A673 (cell line): Measurements from ENCODE around the gene TM9SF2. TPM values are rescaled to one million over a fixed set of nuclear protein-coding genes. Genes with fewer than 3 reads are reported as not detected.
"Not testable (repeated sequence)": the region's sequence is repeated elsewhere in the genome, so short reads cannot be mapped to it uniquely, and the experiment has no call there.

Source experiments
- BruUV-seq: library from RNA; stranded (reverse); fragments of 400-500 nt; replicated peaks from 2 replicates; lab custom pipeline; 2021; lab: Mats Ljungman, UMichigan
- CTCF ChIA-PET: fragments of 300-600 bp; sonication (Branson Sonifier 250); formaldehyde crosslinking; loops from one replicate; lab custom pipeline; 2022; ENCODE audit warnings: antibody characterized with exemption; lab: Charles Lee
- POLR2A ChIA-PET: fragments of 300-600 bp; sonication (Branson Sonifier 250); formaldehyde crosslinking; loops from one replicate; lab custom pipeline; 2022; ENCODE audit warnings: antibody characterized with exemption; ENCODE audit not compliant: low non-redundant PET; lab: Charles Lee
- DNase-seq: peaks from one replicate; pipeline ENCODE4 v3.0.0-alpha.2; 2015; ENCODE audit warnings: low spot score
- H3K27ac ChIP-seq: fragments of 200-600 bp; sonication (generic); 2 replicates; pipeline ENCODE4 v1.5.1; 2016; ENCODE audit warnings: mixed run types, low read depth, mild to moderate bottlenecking, mixed read lengths, antibody characterized with exemption, low read length; ENCODE audit not compliant: poor library complexity, severe bottlenecking
- H3K27me3 ChIP-seq: fragments of 200-600 bp; sonication (generic); replicated peaks from 2 replicates; pipeline ENCODE4 v1.6.1; 2017; ENCODE audit warnings: mixed run types, low read depth, mild to moderate bottlenecking, mixed read lengths, antibody characterized with exemption, low read length; ENCODE audit not compliant: insufficient read depth, poor library complexity
- H3K36me3 ChIP-seq: fragments of 200-600 bp; sonication (generic); 2 replicates; pipeline ENCODE4 v1.6.1; 2016; ENCODE audit warnings: mixed run types, mild to moderate bottlenecking, mixed read lengths, antibody characterized with exemption, low read length; ENCODE audit not compliant: insufficient read depth, poor library complexity, severe bottlenecking
- H3K4me1 ChIP-seq: fragments of 200-600 bp; sonication (generic); 2 replicates; pipeline ENCODE4 v1.6.1; 2017; ENCODE audit warnings: mixed run types, mild to moderate bottlenecking, mixed read lengths, antibody characterized with exemption, low read length; ENCODE audit not compliant: insufficient read depth, poor library complexity, severe bottlenecking
- H3K4me3 ChIP-seq: fragments of 200-600 bp; sonication (generic); 2 replicates; pipeline ENCODE4 v1.5.1; 2016; ENCODE audit warnings: low read depth, mixed run types, mild to moderate bottlenecking, mixed read lengths, low read length; ENCODE audit not compliant: poor library complexity, severe bottlenecking
- H3K9me3 ChIP-seq: fragments of 200-600 bp; sonication (generic); 2 replicates; pipeline ENCODE4 v1.6.1; 2016; ENCODE audit warnings: mixed run types, low read depth, mild to moderate bottlenecking, mixed read lengths, antibody characterized with exemption, low read length; ENCODE audit not compliant: poor library complexity, severe bottlenecking
- EZH2 ChIP-seq: fragments of 200-600 bp; sonication (generic); IDR thresholded peaks from 2 replicates; pipeline ENCODE4 v1.6.1; 2017; ENCODE audit warnings: borderline replicate concordance, low read depth, mild to moderate bottlenecking, mixed read lengths, antibody characterized with exemption, low read length; ENCODE audit not compliant: poor library complexity, severe bottlenecking
- intact Hi-C: fragments of 100-400 bp; cut with micrococcal nuclease; formaldehyde crosslinking; loops from one replicate; pipeline ENCODE4 v1.10.0; 2022; ENCODE audit not compliant: unreplicated experiment
- total RNA-seq: library from RNA; stranded (reverse); gene quantifications from 2 replicates; pipeline ENCODE4 v1.2.3, GENCODE V29; 2021
- TF ChIP-seq, protein P1 (sequence below): fragments of 300-800, 200-600 bp; sonication (generic); conservative IDR thresholded peaks from 2 replicates; pipeline ENCODE4 v1.5.1; 2017; ENCODE audit warnings: low read depth, mild to moderate bottlenecking, antibody characterized with exemption, low read length, moderate library complexity, mixed read lengths

The TM9SF2 gene
- total RNA-seq, 1 experiment from 2014 or later, result 96.3 TPM

DNA sequence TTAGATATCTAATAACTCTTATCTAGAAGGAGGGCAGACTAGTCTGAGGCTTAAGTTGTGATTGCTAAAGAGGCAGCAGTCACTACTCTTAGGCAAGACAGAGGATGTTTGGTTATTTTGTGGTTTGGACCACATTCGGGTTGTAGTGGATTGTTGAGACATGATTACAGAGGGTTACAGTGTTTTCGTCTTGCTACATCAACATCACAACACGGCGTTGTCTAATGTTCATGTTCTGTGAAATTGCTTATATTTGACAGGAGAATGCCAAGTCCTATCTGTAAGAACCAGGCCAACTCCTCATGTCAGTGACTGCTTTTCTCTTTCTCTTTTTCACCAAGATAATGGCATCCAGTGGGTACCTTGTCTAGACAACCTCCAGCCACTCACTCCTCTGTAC lies 16.8 kb upstream of the TM9SF2 start:
- Histone ChIP-seq H3K4me1 (no peaks in the 10 kb centered on the region), H3K4me3 (no peak overlapping the region), H3K36me3 (no peaks in the 10 kb centered on the region), H3K27me3 (no peaks in the 10 kb centered on the region), H3K9me3 (no peaks in the 10 kb centered on the region), H3K27ac (no peak overlapping the region)
- TF ChIP-seq, protein P1, sequence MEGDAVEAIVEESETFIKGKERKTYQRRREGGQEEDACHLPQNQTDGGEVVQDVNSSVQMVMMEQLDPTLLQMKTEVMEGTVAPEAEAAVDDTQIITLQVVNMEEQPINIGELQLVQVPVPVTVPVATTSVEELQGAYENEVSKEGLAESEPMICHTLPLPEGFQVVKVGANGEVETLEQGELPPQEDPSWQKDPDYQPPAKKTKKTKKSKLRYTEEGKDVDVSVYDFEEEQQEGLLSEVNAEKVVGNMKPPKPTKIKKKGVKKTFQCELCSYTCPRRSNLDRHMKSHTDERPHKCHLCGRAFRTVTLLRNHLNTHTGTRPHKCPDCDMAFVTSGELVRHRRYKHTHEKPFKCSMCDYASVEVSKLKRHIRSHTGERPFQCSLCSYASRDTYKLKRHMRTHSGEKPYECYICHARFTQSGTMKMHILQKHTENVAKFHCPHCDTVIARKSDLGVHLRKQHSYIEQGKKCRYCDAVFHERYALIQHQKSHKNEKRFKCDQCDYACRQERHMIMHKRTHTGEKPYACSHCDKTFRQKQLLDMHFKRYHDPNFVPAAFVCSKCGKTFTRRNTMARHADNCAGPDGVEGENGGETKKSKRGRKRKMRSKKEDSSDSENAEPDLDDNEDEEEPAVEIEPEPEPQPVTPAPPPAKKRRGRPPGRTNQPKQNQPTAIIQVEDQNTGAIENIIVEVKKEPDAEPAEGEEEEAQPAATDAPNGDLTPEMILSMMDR, result no peak
- TF ChIP-seq EZH2, result no peak
- BruUV-seq, result no TSS peak
- intact Hi-C loops, result no loop called here
- DNase-seq, result no peak
- ChIA-PET POLR2A (interaction anchor here (0.6 kb wide), 1 partner anchor 12 kb away, joined by 10 read pairs; no protein-coding TSS in a partner anchor), CTCF (no interaction called here)

DNA sequence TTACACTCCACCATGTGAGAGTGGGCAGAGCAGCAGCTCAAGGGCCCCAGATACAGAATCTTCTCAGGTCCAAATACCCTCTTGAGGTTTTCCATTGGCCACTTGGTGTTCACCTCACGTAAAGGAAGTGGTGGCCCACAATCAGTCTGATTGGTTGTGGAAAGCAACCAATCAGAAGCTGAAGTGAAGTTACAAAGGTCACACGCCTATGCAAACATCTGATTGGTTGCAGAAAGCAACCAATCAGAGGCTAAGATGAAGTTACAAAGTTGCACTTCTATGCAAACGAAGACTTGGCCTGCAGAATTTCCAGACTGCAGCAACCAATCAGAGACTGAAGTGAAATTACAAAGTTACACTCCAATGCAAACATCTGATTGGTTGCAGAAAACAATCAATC lies 14.3 kb upstream of the TM9SF2 start:
- H3K27ac ChIP-seq, result no peak overlapping the region
- ChIA-PET POLR2A (no interaction called here), CTCF (no interaction called here)
- H3K9me3 ChIP-seq, result no peaks in the 10 kb centered on the region
- no peak for TF ChIP-seq EZH2
- TF ChIP-seq, protein P1, result no peak
- intact Hi-C loops, result no loop called here
- H3K36me3 ChIP-seq, result no peaks in the 10 kb centered on the region
- no peaks in the 10 kb centered on the region for H3K27me3 ChIP-seq
- H3K4me1 ChIP-seq, result no peaks in the 10 kb centered on the region
- BruUV-seq, result no TSS peak
- no peak for DNase-seq
- no peak overlapping the region for H3K4me3 ChIP-seq

DNA sequence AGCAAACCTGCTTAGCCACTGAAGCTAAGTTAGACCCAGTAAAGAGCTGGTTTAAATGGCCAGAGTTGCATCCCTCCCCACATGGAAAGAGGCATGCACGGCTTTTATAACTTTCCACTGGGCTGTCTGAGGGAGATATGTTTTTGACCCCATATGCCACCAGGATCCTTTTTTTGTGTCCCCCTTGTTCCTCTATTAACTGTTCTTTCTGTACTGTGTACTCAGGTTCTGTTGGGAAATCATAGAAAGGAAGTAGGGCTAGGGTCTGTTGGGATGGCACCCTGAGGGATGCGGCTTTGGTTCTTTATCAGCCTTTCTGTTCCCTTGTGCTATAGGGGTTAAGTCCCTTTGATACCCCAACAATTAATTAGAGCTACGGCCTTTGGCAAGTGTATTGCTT lies 12.2 kb upstream of the TM9SF2 start:
- ChIA-PET POLR2A (no interaction called here), CTCF (no interaction called here)
- Histone ChIP-seq H3K27ac (no peak overlapping the region), H3K27me3 (no peaks in the 10 kb centered on the region), H3K9me3 (no peaks in the 10 kb centered on the region), H3K4me1 (no peaks in the 10 kb centered on the region), H3K36me3 (no peaks in the 10 kb centered on the region), H3K4me3 (no peak overlapping the region)
- no TSS peak for BruUV-seq
- TF ChIP-seq EZH2, result no peak
- TF ChIP-seq, protein P1, result no peak
- DNase-seq, result no peak
- intact Hi-C loops, result no loop called here

DNA sequence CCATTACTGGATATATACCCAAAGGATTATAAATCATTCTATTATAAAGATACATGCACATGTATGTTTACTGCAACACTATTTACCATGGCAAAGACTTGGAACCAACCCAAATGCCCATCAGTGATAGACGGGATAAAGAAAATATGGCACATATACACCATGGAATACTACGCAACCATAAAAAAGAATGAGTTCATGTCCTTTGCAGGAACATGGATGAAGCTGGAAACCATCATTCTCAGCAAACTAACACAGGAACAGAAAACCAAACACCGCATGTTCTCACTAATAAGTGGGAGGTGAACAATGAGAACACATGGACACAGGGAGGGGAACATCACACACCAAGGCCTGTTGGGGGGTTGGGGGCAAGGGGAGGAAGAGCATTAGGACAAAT lies 9.5 kb upstream of the TM9SF2 start:
- H3K36me3 ChIP-seq, POLR2A ChIA-PET, BruUV-seq, H3K9me3 ChIP-seq, H3K4me3 ChIP-seq, H3K27me3 ChIP-seq, DNase-seq, intact Hi-C loops, H3K4me1 ChIP-seq, H3K27ac ChIP-seq, CTCF ChIA-PET: not testable (repeated sequence)
